Caki2 (cell line): Measurements from ENCODE around the gene MX2. TPM values are rescaled to one million over a fixed set of nuclear protein-coding genes. Genes with fewer than 3 reads are reported as not detected.
A peak's percentile ranks its signal among the peaks of the same experiment; 100 is the strongest.
"Not testable (repeated sequence)": the region's sequence is repeated elsewhere in the genome, so short reads cannot be mapped to it uniquely, and the experiment has no call there.

Experiments used
- DNase-seq: peaks from one replicate; pipeline ENCODE4 v3.0.0-alpha.2; 2015; ENCODE audit warnings: low read depth
- in situ Hi-C: cut with HindIII; loops from 2 replicates; pipeline ENCODE4 v1.10.0; 2016; ENCODE audit warnings: low sequenced_read_pairs, low pct_unique_long_range_greater_than_20kb, mixed read lengths
- total RNA-seq: library from RNA; depleted of rRNA; stranded (reverse); fragments of >200 nt; shearing (Covaris generic); gene quantifications from 2 replicates; pipeline ENCODE4 v1.2.3, GENCODE V29; 2014; ENCODE audit warnings: low replicate concordance

Gene MX2
- total RNA-seq, 1 experiment from 2014 or later, result 4.9 TPM

- DNase-seq, result no peak
- in situ Hi-C loops, result no loop called here
Observed at GRCh38 chr21:41399246-41399800, 37.5 kb downstream of the MX2 start.

GRCh38 chr21:41402231-41402630, 40.4 kb downstream of the MX2 start:
- DNase-seq, result no peak
- in situ Hi-C loops, result no loop called here

- in situ Hi-C loops, result no loop called here
- DNase-seq, result no peak
Observed at GRCh38 chr21:41402796-41403195, 41.0 kb downstream of the MX2 start.

GRCh38 chr21:41403331-41403730, 41.5 kb downstream of the MX2 start:
- in situ Hi-C loops, result no loop called here
- DNase-seq, result no peak

GRCh38 chr21:41403966-41404365, 42.1 kb downstream of the MX2 start:
- DNase-seq, result no peak
- in situ Hi-C loops, result no loop called here

GRCh38 chr21:41405321-41405720, 43.5 kb downstream of the MX2 start:
- in situ Hi-C loops, result no loop called here
- no peak for DNase-seq

DNA sequence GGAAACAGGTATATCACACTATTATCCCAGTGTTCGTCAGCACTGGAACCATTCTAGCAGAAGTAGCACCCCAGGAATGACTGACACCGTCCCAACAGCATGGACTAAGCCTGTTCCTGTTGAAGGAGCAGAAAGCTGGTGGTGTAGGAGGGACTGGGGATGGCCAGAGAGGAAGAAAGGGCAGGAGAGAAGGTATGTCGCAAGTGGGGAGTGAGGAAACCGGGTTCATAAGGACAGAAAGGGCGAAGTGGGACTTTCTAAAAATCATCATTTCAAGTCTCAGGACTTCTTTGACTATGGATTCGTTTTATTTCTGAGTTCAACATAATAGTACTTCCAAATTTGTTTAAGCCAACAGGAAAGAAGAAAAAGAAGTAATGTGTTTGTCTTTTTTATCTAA, 44.5 kb downstream of the MX2 start:
- DNase-seq, result no peak
- in situ Hi-C loops, result no loop called here

DNA sequence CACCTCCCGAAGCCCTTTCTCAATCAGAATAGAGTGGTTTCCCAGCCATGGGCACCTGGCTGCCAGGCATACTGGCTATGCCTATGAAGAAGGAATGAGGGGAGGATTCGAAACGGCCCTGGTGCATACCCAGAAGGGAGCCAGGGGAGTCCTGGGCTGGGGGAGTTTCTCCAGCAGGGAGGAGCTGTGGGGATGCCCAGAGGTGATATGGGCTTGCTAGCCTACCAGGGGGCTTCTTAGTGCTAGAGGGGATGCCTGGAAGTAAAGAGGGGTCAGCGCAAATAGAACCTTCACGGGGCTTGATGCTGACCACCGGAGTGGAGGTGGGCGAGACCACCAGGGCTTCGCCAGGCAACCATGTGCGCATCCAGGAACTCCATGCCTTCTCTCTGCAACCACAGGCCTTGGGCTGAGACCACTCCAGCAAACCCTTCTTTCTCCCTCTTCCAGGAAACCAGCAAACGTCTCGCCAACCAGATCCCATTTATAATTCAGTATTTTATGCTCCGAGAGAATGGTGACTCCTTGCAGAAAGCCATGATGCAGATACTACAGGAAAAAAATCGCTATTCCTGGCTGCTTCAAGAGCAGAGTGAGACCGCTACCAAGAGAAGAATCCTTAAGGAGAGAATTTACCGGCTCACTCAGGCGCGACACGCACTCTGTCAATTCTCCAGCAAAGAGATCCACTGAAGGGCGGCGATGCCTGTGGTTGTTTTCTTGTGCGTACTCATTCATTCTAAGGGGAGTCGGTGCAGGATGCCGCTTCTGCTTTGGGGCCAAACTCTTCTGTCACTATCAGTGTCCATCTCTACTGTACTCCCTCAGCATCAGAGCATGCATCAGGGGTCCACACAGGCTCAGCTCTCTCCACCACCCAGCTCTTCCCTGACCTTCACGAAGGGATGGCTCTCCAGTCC, 46.0 kb downstream of the MX2 start:
- in situ Hi-C loops, result no loop called here
- no peak for DNase-seq

- no peak for DNase-seq
Observed at GRCh38 chr21:41410361-41410760, 48.5 kb downstream of the MX2 start.

GRCh38 chr21:41410767-41411448, 49.1 kb downstream of the MX2 start:
- in situ Hi-C loops, result no loop called here
- DNase-seq, result no peak

More at GRCh38 chr21:41410361-41410760, 48.5 kb downstream of the MX2 start:
- in situ Hi-C loops, result no loop called here

GRCh38 chr21:41411449-41412089, 49.7 kb downstream of the MX2 start:
- in situ Hi-C loops, result no loop called here
- peak; percentile 44 for DNase-seq

DNA sequence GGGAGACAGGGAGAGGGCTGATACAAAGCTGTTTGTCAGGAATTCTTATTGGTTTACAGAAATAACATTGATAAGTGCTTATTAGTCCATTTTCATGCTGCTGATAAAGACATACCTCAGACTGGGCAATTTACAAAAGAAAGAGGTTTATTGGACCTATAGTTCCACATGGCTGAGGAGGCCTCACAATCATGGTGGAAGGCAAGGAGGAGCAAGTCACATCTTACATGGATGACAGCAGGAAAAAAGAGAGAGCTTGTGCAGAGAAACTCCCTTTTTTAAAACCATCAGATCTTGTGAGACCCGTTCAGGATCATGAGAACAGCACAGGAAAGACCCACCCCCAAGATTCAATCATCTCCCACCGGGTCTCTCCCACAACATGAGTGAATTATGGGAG, 55.7 kb downstream of the MX2 start:
- DNase-seq, in situ Hi-C loops: not testable (repeated sequence)

DNA sequence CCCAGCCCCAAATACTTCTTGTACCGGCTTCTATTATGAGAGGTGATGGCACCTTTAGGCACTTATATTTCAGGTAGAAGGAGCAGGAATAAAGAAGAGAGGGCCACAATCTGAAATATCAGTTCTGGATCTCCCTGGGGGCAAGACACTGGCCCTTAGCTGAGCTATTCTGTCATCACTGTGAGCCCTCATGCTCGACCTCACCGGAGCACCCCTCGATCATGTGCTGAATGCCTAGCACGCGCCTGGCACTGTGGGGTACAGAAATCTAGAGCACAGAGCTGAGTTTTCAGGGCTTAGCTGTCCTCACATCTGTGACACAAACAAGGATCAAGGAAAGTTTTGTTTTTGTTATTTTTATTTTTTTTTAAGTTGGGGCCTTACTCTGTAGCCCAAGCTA, 56.6 kb downstream of the MX2 start:
- no peak for DNase-seq
- in situ Hi-C loops, result no loop called here

DNA sequence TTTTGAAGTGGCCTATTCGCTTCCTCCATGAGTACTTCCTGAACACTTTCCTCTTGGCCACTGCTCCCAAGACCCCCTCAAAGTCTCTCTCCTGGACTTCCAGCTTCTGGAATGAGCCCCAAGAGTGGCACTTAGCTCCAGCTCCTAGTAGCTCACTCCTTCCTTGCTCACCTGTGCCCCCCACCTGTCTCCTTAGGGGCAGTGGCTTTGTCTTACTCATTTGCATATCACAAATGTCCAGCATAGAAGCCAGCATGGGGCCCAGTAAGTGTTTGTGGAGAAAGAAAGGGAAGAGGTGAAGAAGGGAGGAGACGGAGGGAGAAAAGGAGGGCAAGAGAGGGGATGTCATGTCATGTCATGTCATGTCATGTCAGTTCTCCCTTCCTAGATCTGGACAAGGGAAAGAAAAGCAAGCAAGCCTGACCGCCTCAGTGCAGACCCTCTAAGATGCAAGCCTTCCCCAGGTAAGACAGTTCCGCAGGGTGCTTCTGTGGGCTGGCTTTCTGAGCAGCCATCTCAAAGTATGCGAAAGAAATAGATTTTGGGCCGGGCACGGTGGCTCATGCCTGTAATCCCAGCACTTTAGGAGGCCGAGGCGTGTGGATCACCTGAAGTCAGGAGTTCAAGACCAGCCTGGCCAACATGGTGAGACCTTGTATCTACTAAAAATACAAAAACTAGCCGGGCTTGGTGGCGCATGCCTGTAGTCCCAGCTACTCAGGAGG, 57.3 kb downstream of the MX2 start:
- DNase-seq, result no peak
- in situ Hi-C loops, result no loop called here

DNA sequence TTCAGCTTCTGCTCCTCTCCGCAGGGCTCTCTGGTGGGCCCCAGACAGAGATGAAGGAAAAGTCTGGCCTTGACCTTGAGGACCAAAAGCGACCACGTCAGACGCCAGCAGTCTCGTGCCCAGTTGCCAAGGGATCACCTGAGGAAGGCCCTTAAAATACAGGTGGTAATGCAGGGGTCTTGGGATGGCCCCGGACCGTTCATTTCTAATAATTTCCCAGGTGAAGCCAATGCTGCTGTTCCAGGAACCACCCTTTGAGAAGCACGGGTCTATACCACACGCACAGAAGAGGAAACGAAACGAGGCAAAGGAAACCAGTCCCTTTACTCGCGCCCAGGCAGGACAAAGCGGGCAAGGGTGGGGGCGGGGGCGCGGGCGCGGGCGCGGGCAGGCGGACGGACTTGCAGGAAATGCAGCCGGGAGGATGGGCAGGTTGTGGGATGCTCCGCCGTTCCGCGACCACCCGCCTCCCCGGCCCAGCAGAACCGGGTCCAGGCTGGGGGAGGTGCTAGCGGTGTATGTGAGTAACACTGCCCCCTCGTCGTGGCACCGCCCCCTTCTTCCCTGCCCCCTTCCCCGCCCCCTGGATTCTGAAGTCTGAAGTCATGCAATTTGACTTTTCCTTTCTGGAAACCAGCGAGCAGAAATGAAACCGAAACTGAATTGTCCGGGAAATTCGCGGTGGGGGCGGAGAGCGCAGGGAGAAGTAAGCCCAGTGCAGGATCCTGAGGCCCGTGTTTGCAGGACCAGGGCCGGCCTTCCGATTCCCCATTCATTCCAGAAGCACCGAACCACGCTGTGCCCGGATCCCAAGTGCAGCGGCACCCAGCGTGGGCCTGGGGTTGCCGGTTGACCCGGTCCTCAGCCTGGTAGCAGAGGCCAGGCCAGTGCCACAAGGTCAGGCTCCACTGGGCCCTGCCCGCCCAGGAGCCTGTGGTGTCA, 58.4 kb downstream of the MX2 start:
- peak; percentile 78 for DNase-seq
- in situ Hi-C loops, result no loop called here

DNA sequence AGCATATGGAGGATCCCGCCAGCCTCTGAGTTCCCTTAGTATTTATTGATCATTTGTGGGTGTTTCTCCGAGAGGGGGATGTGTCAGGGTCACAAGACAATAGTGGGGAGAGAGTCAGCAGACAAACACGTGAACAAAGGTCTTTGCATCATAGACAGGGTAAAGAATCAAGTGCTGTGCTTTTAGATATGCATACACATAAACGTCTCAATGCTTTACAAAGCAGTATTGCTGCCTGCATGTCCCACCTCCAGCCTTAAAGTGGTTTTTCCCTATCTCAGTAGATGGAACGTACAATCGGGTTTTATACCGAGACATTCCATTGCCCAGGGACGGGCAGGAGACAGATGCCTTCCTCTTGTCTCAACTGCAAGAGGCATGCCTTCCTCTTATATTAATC, 59.2 kb downstream of the MX2 start:
- in situ Hi-C loops, result not testable (repeated sequence)

More for the DNA sequence above, 59.2 kb downstream of the MX2 start:
- not testable (repeated sequence) for DNase-seq
